GM12801 (cell line): Measurements from ENCODE around the gene RUFY3.

Experiments used
- CTCF ChIP-seq: IDR thresholded peaks from one replicate; pipeline ENCODE4 v1.5.1; 2011; ENCODE audit warnings: control low read depth; ENCODE audit not compliant: insufficient read length; ENCODE audit errors: extremely low read depth

The RUFY3 gene

GRCh38 chr4:70855464-70855863 is 133.7 kb downstream of the RUFY3 start:
- TF ChIP-seq CTCF, result no peak
